ENCODE measurements around the gene KCNC4. TPM values are rescaled to one million over a fixed set of nuclear protein-coding genes. Genes with fewer than 3 reads are reported as not detected.

KCNC4 gene
- total and polyA plus RNA-seq, 12 donors = 2.2 to 13.8 (median 5.1) TPM

DNA sequence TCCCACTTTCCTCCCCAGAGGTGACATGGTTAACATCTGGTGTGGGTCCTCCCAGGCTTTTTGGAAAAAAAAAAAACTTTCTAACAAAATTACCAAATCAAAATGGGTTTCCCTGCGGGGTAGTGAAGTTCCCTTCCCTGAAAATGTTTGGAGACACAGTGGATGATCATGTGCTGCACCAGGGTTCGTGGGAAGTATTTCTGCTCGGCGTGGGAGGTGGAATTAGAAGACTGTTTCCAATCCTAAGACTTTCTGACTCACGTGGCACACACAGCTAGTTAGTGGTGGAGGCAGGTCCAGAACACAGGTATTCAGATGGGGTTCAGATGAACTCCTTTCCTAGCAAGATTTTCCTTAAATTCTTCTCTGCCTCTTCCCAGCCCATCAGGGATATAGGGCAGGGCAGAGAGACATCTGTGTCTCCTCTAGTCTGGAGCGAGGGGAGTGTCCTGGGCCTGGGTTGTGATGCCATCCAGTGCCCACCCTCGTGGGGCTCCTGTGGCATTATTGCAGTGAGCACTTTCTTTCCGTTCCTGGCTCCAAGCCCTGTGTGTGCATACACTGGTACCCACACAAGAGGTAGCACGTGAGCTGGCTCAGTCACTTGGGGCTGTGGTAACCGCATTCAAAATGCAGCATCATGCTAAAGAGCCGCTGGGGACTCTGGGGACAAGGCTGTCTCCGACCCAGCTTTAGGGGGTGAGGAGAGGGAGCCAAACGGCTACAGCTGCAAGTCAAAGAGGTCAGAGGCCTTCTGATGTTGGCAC is 27.5 kb downstream of the KCNC4 start:
- TF ChIP-seq, protein P1, sequence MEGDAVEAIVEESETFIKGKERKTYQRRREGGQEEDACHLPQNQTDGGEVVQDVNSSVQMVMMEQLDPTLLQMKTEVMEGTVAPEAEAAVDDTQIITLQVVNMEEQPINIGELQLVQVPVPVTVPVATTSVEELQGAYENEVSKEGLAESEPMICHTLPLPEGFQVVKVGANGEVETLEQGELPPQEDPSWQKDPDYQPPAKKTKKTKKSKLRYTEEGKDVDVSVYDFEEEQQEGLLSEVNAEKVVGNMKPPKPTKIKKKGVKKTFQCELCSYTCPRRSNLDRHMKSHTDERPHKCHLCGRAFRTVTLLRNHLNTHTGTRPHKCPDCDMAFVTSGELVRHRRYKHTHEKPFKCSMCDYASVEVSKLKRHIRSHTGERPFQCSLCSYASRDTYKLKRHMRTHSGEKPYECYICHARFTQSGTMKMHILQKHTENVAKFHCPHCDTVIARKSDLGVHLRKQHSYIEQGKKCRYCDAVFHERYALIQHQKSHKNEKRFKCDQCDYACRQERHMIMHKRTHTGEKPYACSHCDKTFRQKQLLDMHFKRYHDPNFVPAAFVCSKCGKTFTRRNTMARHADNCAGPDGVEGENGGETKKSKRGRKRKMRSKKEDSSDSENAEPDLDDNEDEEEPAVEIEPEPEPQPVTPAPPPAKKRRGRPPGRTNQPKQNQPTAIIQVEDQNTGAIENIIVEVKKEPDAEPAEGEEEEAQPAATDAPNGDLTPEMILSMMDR (IDR thresholded peaks at IDR 0.05) = no peak
- H3K27me3 ChIP-seq = no peaks in the 10 kb centered on the region
- intact Hi-C loops (cut with DNase I) = loop anchor here in 1 of 10 donors (5.0 kb wide), 1 partner anchor 60 kb away; no protein-coding TSS in a partner anchor
- peaks cover 0 to 14% (median 4%) of the 10 kb centered on the region in 9 donors for H3K36me3 ChIP-seq
- WGBS, 2 donors = 69 to 79% methylated on average over 13 of the region's 13 CpGs
- H3K4me1 ChIP-seq = peaks cover 0 to 56% (median 34%) of the 10 kb centered on the region in 9 donors
- H3K9me3 ChIP-seq = peaks cover 0 to 7% (median 0%) of the 10 kb centered on the region in 11 donors
- H3K27ac ChIP-seq = no peak overlapping the region
- no peak overlapping the region for H3K4me3 ChIP-seq
- DNase-seq (no peak), ATAC-seq (no peak)

DNA sequence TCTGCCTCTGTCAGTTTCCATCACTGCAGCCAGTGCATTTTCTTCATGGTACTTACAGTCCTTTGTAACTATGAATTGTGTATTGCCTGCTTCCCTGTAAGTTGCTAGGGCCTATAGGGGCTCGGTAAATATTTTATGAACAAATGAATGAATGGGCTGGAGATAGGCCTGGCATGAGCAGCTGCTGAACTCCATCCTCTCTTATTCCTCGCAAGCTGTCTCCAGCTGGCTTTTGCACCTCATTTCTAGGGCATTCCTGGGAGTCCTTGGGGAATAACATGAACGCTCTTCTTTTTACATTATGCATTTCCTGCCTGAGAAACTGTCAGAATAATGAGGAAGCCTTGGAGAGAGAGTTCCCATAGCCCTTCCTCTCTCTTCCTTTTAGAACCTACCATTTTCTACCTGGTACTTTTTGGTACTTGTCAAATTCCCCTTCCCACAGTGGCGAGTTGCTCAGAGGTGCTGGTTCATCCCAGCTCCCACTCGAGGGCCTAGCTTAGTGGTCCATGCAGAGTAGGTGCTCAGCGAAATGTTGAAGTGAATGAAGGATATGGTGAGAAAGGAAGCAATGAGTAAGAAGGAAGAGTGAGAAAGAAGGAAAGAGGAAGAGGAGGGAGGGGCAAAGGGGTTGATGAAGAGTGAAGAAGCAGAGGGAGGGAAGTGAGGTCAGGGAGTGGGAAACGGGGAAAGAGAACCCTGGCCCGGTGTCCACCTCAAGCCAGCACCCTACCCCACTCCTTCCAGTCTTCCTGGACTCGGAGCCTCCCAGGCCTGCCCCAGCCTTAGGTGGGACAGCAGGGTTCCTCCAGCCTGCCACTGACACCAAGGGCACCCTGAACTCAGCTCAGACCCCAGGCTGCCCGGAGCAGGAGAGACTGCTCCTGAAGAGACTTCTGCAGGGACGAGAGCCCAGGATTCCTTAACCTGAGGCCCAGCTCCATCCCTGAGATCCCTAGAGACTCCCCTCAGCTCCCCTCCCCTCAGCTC is 29.6 kb downstream of the KCNC4 start:
- H3K4me3 ChIP-seq = no peak overlapping the region
- H3K4me1 ChIP-seq = peaks cover 0 to 51% (median 30%) of the 10 kb centered on the region in 9 donors
- no peaks in the 10 kb centered on the region for H3K9me3 ChIP-seq
- H3K36me3 ChIP-seq = no peaks in the 10 kb centered on the region
- TF ChIP-seq, protein P1 (IDR thresholded peaks at IDR 0.05) = no peak
- intact Hi-C loops (cut with DNase I) = loop anchor here in 1 of 10 donors (5.0 kb wide), 1 partner anchor 58 kb away; no protein-coding TSS in a partner anchor
- no peak for ATAC-seq
- no peak for DNase-seq
- WGBS, 2 donors = 67 to 71% methylated on average over 11 of the region's 11 CpGs
- H3K27me3 ChIP-seq = no peaks in the 10 kb centered on the region
- peak overlapping the region in 4 of 10 donors; percentile 31 to 62 (median 50) for H3K27ac ChIP-seq

DNA sequence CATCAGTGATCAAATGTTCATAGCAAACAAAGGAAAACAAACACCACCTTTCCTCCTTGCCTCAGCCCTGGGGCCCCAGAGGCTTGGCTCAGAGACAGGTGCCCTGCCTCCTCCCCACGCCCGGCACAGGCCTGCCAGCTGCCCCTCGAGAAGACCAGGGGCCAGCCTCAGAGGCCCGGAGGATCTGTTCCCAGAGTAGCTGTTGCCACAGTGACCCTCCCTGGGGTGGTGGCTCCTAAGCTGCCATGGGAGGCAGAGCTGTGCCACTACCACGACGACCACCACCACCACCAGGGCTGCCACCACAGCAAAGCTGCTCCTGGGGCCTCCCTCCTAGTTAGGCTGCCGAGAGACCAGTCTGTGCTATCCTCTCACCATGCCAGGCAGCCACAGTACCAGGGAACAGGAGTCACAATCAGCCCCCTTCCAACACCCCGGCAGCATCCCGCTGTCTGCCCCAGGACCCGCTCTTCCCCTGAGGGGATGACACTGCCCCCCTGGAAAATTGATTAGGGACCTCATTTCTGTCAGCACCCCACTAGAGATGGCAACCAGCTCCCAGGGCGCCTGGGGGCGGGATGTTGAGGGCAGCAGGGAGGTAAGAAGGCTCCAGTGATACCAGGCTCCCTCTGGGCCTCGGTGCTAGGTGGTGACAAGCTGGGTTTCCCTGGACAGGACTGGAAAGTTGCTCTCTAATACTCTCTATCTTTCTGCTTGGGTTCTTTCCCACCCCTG is 30.5 kb downstream of the KCNC4 start:
- TF ChIP-seq, protein P1 (IDR thresholded peaks at IDR 0.05) = no peak
- Histone ChIP-seq H3K9me3 (no peaks in the 10 kb centered on the region), H3K27ac (peak overlapping the region in 5 of 10 donors; percentile 15 to 62 (median 43)), H3K36me3 (no peaks in the 10 kb centered on the region), H3K27me3 (no peaks in the 10 kb centered on the region), H3K4me1 (peaks cover 0 to 42% (median 21%) of the 10 kb centered on the region in 9 donors), H3K4me3 (no peak overlapping the region)
- intact Hi-C loops (cut with DNase I) = no loop called here
- WGBS, 2 donors = 81 to 83% methylated on average over 13 of the region's 13 CpGs
- no peak for ATAC-seq
- DNase-seq = no peak
